Pons (tissue), 1 donor: Measurements from ENCODE around the gene VWA8.
"Not testable (repeated sequence)": the region's sequence is repeated elsewhere in the genome, so short reads cannot be mapped to it uniquely, and the experiment has no call there.

Experiments
- DNase-seq: peaks from one replicate; pipeline ENCODE4 v3.0.0-alpha.2; 2016; ENCODE audit warnings: low spot score

VWA8 gene

GRCh38 chr13:41922894-41923293 is 38.0 kb downstream of the VWA8 start:
- not testable (repeated sequence) for DNase-seq

GRCh38 chr13:41919741-41920487 is 41.0 kb downstream of the VWA8 start:
- no peak for DNase-seq

- DNase-seq, result no peak
These were observed 41.7 kb downstream of the VWA8 start for GRCh38 chr13:41919031-41919740.

- no peak for DNase-seq
These were observed 43.3 kb downstream of the VWA8 start for GRCh38 chr13:41917641-41918040.

- no peak for DNase-seq
These were observed 44.5 kb downstream of the VWA8 start for GRCh38 chr13:41916173-41916954.

- DNase-seq, result no peak
These were observed 45.8 kb downstream of the VWA8 start for GRCh38 chr13:41915081-41915480.

- no peak for DNase-seq
These were observed 46.4 kb downstream of the VWA8 start for GRCh38 chr13:41914552-41914951.

- DNase-seq, result no peak
These were observed 51.4 kb downstream of the VWA8 start for GRCh38 chr13:41909506-41909905.

GRCh38 chr13:41905600-41906254 is 55.2 kb downstream of the VWA8 start:
- no peak for DNase-seq

GRCh38 chr13:41900918-41901317 is 60.0 kb downstream of the VWA8 start:
- no peak for DNase-seq

GRCh38 chr13:41898411-41898810 is 62.5 kb downstream of the VWA8 start:
- DNase-seq, result not testable (repeated sequence)

- no peak for DNase-seq
These were observed 63.8 kb downstream of the VWA8 start for GRCh38 chr13:41897126-41897525.

- DNase-seq, result no peak
These were observed 65.4 kb downstream of the VWA8 start for GRCh38 chr13:41895478-41895877.

GRCh38 chr13:41891119-41891518 is 69.8 kb downstream of the VWA8 start:
- DNase-seq, result no peak

GRCh38 chr13:41883147-41883546 is 77.8 kb downstream of the VWA8 start:
- no peak for DNase-seq

- not testable (repeated sequence) for DNase-seq
These were observed 79.0 kb downstream of the VWA8 start for GRCh38 chr13:41881890-41882289.

- DNase-seq, result no peak
These were observed 79.9 kb downstream of the VWA8 start for GRCh38 chr13:41880966-41881365.

- no peak for DNase-seq
These were observed 96.3 kb downstream of the VWA8 start for GRCh38 chr13:41864658-41865057.

- DNase-seq, result not testable (repeated sequence)
These were observed 98.2 kb downstream of the VWA8 start for GRCh38 chr13:41862659-41863058.

GRCh38 chr13:41859565-41859964 is 101.3 kb downstream of the VWA8 start:
- no peak for DNase-seq

- DNase-seq, result no peak
These were observed 102.1 kb downstream of the VWA8 start for GRCh38 chr13:41858780-41859179.

GRCh38 chr13:41854758-41855157 is 106.2 kb downstream of the VWA8 start:
- DNase-seq, result no peak
